H9 (cell line): Measurements from ENCODE around the gene TNFRSF19. TPM values are rescaled to one million over a fixed set of nuclear protein-coding genes. Genes with fewer than 3 reads are reported as not detected.

ENCODE experiments used
- DNase-seq: peaks from one replicate; pipeline ENCODE4 v3.0.0-alpha.2; 2017
- H2AFZ ChIP-seq: one replicate; pipeline ENCODE4 v1.6.1; 2013; ENCODE audit warnings: mild to moderate bottlenecking, low read length, control low read depth, moderate library complexity
- H2AK5ac ChIP-seq: 2 replicates; pipeline ENCODE4 v1.6.1; 2013; ENCODE audit warnings: low read length, control low read depth, mixed read lengths; ENCODE audit not compliant: insufficient read length
- H2BK120ac ChIP-seq: one replicate; pipeline ENCODE4 v1.6.1; 2013; ENCODE audit warnings: low read depth, mild to moderate bottlenecking, low read length, control low read depth, inconsistent platforms; ENCODE audit not compliant: poor library complexity, severe bottlenecking
- H2BK12ac ChIP-seq: 2 replicates; pipeline ENCODE4 v1.6.1; 2013; ENCODE audit warnings: low read length, control low read depth, mixed read lengths, low read depth; ENCODE audit not compliant: insufficient read length
- H2BK15ac ChIP-seq: 2 replicates; pipeline ENCODE4 v1.6.1; 2013; ENCODE audit warnings: low read depth, low read length, control low read depth
- H2BK20ac ChIP-seq: one replicate; pipeline ENCODE4 v1.6.1; 2013; ENCODE audit warnings: low read depth, mild to moderate bottlenecking, low read length, control low read depth, inconsistent platforms; ENCODE audit not compliant: poor library complexity, severe bottlenecking
- H2BK5ac ChIP-seq: 2 replicates; pipeline ENCODE4 v1.6.1; 2013; ENCODE audit warnings: low read length, control low read depth, mixed read lengths; ENCODE audit not compliant: insufficient read length
- H3K14ac ChIP-seq: 2 replicates; pipeline ENCODE4 v1.6.1; 2013; ENCODE audit warnings: low read length, control low read depth; ENCODE audit not compliant: insufficient read depth
- H3K18ac ChIP-seq: 2 replicates; pipeline ENCODE4 v1.6.1; 2013; ENCODE audit warnings: low read depth, mild to moderate bottlenecking, mixed read lengths, low read length, control low read depth; ENCODE audit not compliant: insufficient read length
- H3K23ac ChIP-seq: 2 replicates; pipeline ENCODE4 v1.6.1; 2013; ENCODE audit warnings: low read length, control low read depth, mixed read lengths, low read depth; ENCODE audit not compliant: insufficient read length
- H3K23me2 ChIP-seq: 2 replicates; pipeline ENCODE4 v1.6.1; 2013; ENCODE audit warnings: low read depth, mild to moderate bottlenecking, mixed read lengths, low read length, control low read depth; ENCODE audit not compliant: insufficient read length, poor library complexity, severe bottlenecking
- H3K27ac ChIP-seq: 2 replicates; pipeline ENCODE4 v1.5.1; 2013; ENCODE audit warnings: low read length, control low read depth, mixed read lengths, low read depth; ENCODE audit not compliant: insufficient read length
- H3K27me3 ChIP-seq: 2 replicates; pipeline ENCODE4 v1.6.1; 2013; ENCODE audit warnings: low read length, control low read depth, inconsistent platforms; ENCODE audit not compliant: insufficient read depth
- H3K4ac ChIP-seq: 2 replicates; pipeline ENCODE4 v1.6.1; 2013; ENCODE audit warnings: low read depth, mild to moderate bottlenecking, control low read depth, inconsistent platforms, low read length, moderate library complexity
- H3K4me1 ChIP-seq: 2 replicates; pipeline ENCODE4 v1.6.1; 2013; ENCODE audit warnings: low read length, control low read depth, inconsistent platforms; ENCODE audit not compliant: insufficient read depth
- H3K4me2 ChIP-seq: 2 replicates; pipeline ENCODE4 v1.6.1; 2013; ENCODE audit warnings: low read length, control low read depth, mixed read lengths; ENCODE audit not compliant: insufficient read length, insufficient read depth
- H3K56ac ChIP-seq: 2 replicates; pipeline ENCODE4 v1.6.1; 2013; ENCODE audit warnings: low read depth, mild to moderate bottlenecking, mixed read lengths, low read length, control low read depth; ENCODE audit not compliant: insufficient read length
- H3K79me1 ChIP-seq: 2 replicates; pipeline ENCODE4 v1.6.1; 2013; ENCODE audit warnings: low read depth, mild to moderate bottlenecking, moderate library complexity, low read length, control low read depth, inconsistent platforms; ENCODE audit not compliant: insufficient read depth, poor library complexity, severe bottlenecking
- H3K79me2 ChIP-seq: 2 replicates; pipeline ENCODE4 v1.6.1; 2013; ENCODE audit warnings: low read length, control low read depth, inconsistent platforms; ENCODE audit not compliant: insufficient read depth
- H3K9ac ChIP-seq: 2 replicates; pipeline ENCODE4 v1.6.1; 2013; ENCODE audit warnings: low read length, control low read depth, mixed read lengths; ENCODE audit not compliant: insufficient read length; ENCODE audit errors: extremely low read depth
- H3K9me3 ChIP-seq: one replicate; pipeline ENCODE4 v1.6.1; 2013; ENCODE audit warnings: low read depth, low read length, inconsistent platforms; ENCODE audit not compliant: control insufficient read depth
- H3T11ph ChIP-seq: one replicate; pipeline ENCODE4 v1.6.1; 2013; ENCODE audit warnings: mild to moderate bottlenecking, low read length, control low read depth, inconsistent platforms
- H4K20me1 ChIP-seq: one replicate; pipeline ENCODE4 v1.6.1; 2013; ENCODE audit not compliant: control insufficient read depth, insufficient read length, insufficient read depth
- H4K5ac ChIP-seq: 2 replicates; pipeline ENCODE4 v1.6.1; 2013; ENCODE audit warnings: low read depth, mild to moderate bottlenecking, mixed read lengths, low read length, control low read depth; ENCODE audit not compliant: insufficient read length
- H4K8ac ChIP-seq: replicated peaks from 2 replicates; pipeline ENCODE4 v1.6.1; 2013; ENCODE audit warnings: low read length, control low read depth, mixed read lengths, low read depth; ENCODE audit not compliant: insufficient read length
- H4K91ac ChIP-seq: 2 replicates; pipeline ENCODE4 v1.6.1; 2013; ENCODE audit warnings: low read depth, mild to moderate bottlenecking, moderate library complexity, mixed read lengths, low read length, control low read depth; ENCODE audit not compliant: insufficient read length
- H3K27ac Mint-ChIP-seq, 3 experiments: 2 replicates in 2 of 3; 3 replicates in 1 of 3; pipeline ENCODE4 v1.8.0; 2020 to 2021; ENCODE audit warnings: mixed read lengths in 3 of 3, mild to moderate bottlenecking in 1 of 3, moderate library complexity in 1 of 3
- H3K27me3 Mint-ChIP-seq: 2 replicates; pipeline ENCODE4 v1.8.0; 2021; ENCODE audit warnings: low read depth, mild to moderate bottlenecking, moderate library complexity, mixed read lengths
- H3K36me3 Mint-ChIP-seq, 3 experiments: 2 replicates in 2 of 3; 3 replicates in 1 of 3; pipeline ENCODE4 v1.8.0; 2020 to 2021; ENCODE audit warnings: low read depth in 3 of 3, mixed read lengths in 3 of 3; ENCODE audit not compliant: insufficient read depth in 1 of 3
- H3K4me1 Mint-ChIP-seq, 2 experiments: 2 replicates each; pipeline ENCODE4 v1.8.0; 2020; ENCODE audit warnings: mixed read lengths in 2 of 2
- H3K4me3 Mint-ChIP-seq, 2 experiments: 2 replicates in 1 of 2; 3 replicates in 1 of 2; pipeline ENCODE4 v1.8.0; 2020 to 2021; ENCODE audit warnings: mild to moderate bottlenecking in 2 of 2, mixed read lengths in 2 of 2, moderate library complexity in 1 of 2
- H3K9me3 Mint-ChIP-seq, 2 experiments: 2 replicates in 1 of 2; 3 replicates in 1 of 2; pipeline ENCODE4 v1.8.0; 2020; ENCODE audit warnings: mild to moderate bottlenecking in 2 of 2, mixed read lengths in 2 of 2, moderate library complexity in 1 of 2
- WGBS: extraction: QIAGEN DNeasy Blood & Tissue Kit; methylation state at CpG from one replicate; pipeline ENCODE4 v1.1.7; 2013; ENCODE audit warnings: missing lambda C conversion rate, low lambda C conversion rate, mixed read lengths; ENCODE audit not compliant: insufficient read length; ENCODE audit errors: extremely low coverage; 5-methylcytosine and 5-hydroxymethylcytosine counted together
- total RNA-seq: library from RNA; stranded (reverse); gene quantifications from 2 replicates; pipeline ENCODE4 v1.2.1, GENCODE V29; 2021
- TF ChIP-seq, protein P1 (sequence below): fragments of 200-600 bp; sonication (generic); conservative IDR thresholded peaks from 3 replicates; pipeline ENCODE4 v1.8.0; 2021; ENCODE audit warnings: antibody characterized with exemption, mild to moderate bottlenecking

The TNFRSF19 gene
- total RNA-seq, 1 experiment from 2014 or later = 2.7 TPM

DNA sequence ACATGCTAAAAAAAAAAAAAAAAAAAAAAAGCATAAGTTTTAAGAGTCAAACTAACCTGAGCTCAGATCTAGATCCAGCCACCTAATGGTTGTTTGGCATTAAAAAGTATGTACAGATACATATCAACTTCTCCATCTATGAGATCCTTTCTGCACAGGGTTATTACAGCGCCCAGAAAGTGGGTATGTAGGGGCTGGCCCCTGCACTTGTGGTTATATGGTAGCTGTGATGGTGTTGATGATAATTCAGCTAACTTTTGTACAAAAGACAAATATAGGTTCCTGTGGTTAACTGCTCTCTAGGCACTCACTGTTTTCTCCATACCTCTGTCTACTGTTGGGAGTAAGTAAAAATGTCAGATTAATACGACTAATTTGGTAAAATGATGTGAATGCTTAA is 81.7 kb downstream of the TNFRSF19 start:
- H2BK12ac ChIP-seq = no peak overlapping the region
- H2AK5ac ChIP-seq = no peak overlapping the region
- no peak overlapping the region for H3T11ph ChIP-seq
- WGBS = no CpG with 5 or more reads among the region's 2 CpGs
- Mint-ChIP-seq H3K27ac (no peak overlapping the region), H3K4me1 (peaks cover 16 to 27% of the 10 kb centered on the region in 2 experiments), H3K9me3 (no peaks in the 10 kb centered on the region), H3K27me3 (no peaks in the 10 kb centered on the region), H3K36me3 (peaks cover 0 to 3% (median 0%) of the 10 kb centered on the region in 3 experiments; a peak in 1 of 7 replicates), H3K4me3 (no peak overlapping the region)
- no peak overlapping the region for H3K14ac ChIP-seq
- H3K23me2 ChIP-seq = no peaks in the 10 kb centered on the region
- H2BK15ac ChIP-seq = no peak overlapping the region
- no peak overlapping the region for H3K4ac ChIP-seq
- H2BK120ac ChIP-seq = no peak overlapping the region
- no peak overlapping the region for H3K27ac ChIP-seq
- H3K4me2 ChIP-seq = no peak overlapping the region
- DNase-seq = no peak
- no peak overlapping the region for H3K23ac ChIP-seq
- H3K56ac ChIP-seq = no peak overlapping the region
- no peak overlapping the region for H3K9ac ChIP-seq
- H2AFZ ChIP-seq = no peak overlapping the region
- no peak overlapping the region for H3K18ac ChIP-seq
- TF ChIP-seq, protein P1, sequence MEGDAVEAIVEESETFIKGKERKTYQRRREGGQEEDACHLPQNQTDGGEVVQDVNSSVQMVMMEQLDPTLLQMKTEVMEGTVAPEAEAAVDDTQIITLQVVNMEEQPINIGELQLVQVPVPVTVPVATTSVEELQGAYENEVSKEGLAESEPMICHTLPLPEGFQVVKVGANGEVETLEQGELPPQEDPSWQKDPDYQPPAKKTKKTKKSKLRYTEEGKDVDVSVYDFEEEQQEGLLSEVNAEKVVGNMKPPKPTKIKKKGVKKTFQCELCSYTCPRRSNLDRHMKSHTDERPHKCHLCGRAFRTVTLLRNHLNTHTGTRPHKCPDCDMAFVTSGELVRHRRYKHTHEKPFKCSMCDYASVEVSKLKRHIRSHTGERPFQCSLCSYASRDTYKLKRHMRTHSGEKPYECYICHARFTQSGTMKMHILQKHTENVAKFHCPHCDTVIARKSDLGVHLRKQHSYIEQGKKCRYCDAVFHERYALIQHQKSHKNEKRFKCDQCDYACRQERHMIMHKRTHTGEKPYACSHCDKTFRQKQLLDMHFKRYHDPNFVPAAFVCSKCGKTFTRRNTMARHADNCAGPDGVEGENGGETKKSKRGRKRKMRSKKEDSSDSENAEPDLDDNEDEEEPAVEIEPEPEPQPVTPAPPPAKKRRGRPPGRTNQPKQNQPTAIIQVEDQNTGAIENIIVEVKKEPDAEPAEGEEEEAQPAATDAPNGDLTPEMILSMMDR = no peak
- H3K9me3 ChIP-seq = no peaks in the 10 kb centered on the region
- H4K20me1 ChIP-seq = no peaks in the 10 kb centered on the region
- H3K79me2 ChIP-seq = no peaks in the 10 kb centered on the region
- H2BK5ac ChIP-seq = no peak overlapping the region
- H4K5ac ChIP-seq = no peak overlapping the region
- H3K79me1 ChIP-seq = no peaks in the 10 kb centered on the region
- peaks cover 7% of the 10 kb centered on the region; the same call in 1 of the 2 replicates for H3K4me1 ChIP-seq
- no peak overlapping the region for H4K8ac ChIP-seq
- no peak overlapping the region for H2BK20ac ChIP-seq
- H3K27me3 ChIP-seq = no peaks in the 10 kb centered on the region
- no peak overlapping the region for H4K91ac ChIP-seq
